HepG2 (cell line): ENCODE data around the gene PLOD2. TPM values are rescaled to one million over a fixed set of nuclear protein-coding genes. Genes with fewer than 3 reads are reported as not detected.

Source experiments
- ATAC-seq: fragments of 200-7000 bp; cut with Tn5 transposase; 3 replicates; pipeline ENCODE4 v1.9.1; 2020; ENCODE audit warnings: mild to moderate bottlenecking, moderate library complexity
- BruUV-seq: library from RNA; stranded (reverse); fragments of 400-500 nt; replicated peaks from 2 replicates; lab custom pipeline; 2021; lab: Mats Ljungman, UMichigan
- CTCF ChIA-PET: fragments of 300-600 bp; formaldehyde crosslinking; extraction: SDS; loops from one replicate; lab custom pipeline; 2021; ENCODE audit warnings: low total read pairs, inconsistent platforms, low intra/inter-chr PET ratio; lab: Yijun Ruan, JAX
- POLR2A ChIA-PET: fragments of 350-600 bp; sonication (Branson Sonifier 250); formaldehyde crosslinking; loops from one replicate; lab custom pipeline; 2020; ENCODE audit warnings: antibody characterized with exemption, inconsistent platforms; lab: Yijun Ruan, JAX
- DNase-seq: peaks from one replicate; pipeline ENCODE4 v3.0.0-alpha.2; 2015; ENCODE audit warnings: low spot score
- FAIRE-seq: peaks from 3 replicates; lab custom pipeline; 2011; peaks lifted over from hg19 to GRCh38; lab: Jason Lieb, UNC
- H2AFZ ChIP-seq: one replicate; pipeline ENCODE4 v1.6.1; 2011; ENCODE audit warnings: low read length, inconsistent platforms
- H3K27ac ChIP-seq: fragments of 300-600 bp; 3 replicates; pipeline ENCODE4 v1.8.0; 2011; ENCODE audit warnings: mixed run types, mild to moderate bottlenecking, mixed read lengths, low read length, inconsistent platforms; ENCODE audit not compliant: insufficient read depth; ENCODE audit errors: extremely low read length
- H3K27me3 ChIP-seq, 2 experiments: fragments of 200-600 bp in 1 of 2; 2 replicates in 1 of 2; 3 replicates in 1 of 2; pipeline versions ENCODE4 v1.6.0 to v1.8.0; 2011; ENCODE audit warnings: low read length in 2 of 2, mild to moderate bottlenecking in 2 of 2, moderate library complexity in 2 of 2, inconsistent platforms in 1 of 2; ENCODE audit not compliant: insufficient read depth in 2 of 2, control insufficient read depth in 1 of 2
- H3K36me3 ChIP-seq, 2 experiments: fragments of 200-600 bp in 1 of 2; replicated peaks in 1 of 2; 2 replicates in 1 of 2; 3 replicates in 1 of 2; pipeline versions ENCODE4 v1.5.1 to v1.8.0; 2011; ENCODE audit warnings: low read length in 2 of 2, inconsistent platforms in 1 of 2; ENCODE audit not compliant: insufficient read depth in 2 of 2, control insufficient read depth in 1 of 2
- H3K4me1 ChIP-seq: 2 replicates; pipeline ENCODE4 v1.5.1; 2012; ENCODE audit warnings: low read length, inconsistent platforms; ENCODE audit not compliant: insufficient read depth
- H3K4me2 ChIP-seq: 2 replicates; pipeline ENCODE4 v1.6.0; 2011; ENCODE audit warnings: low read depth, low read length, inconsistent platforms
- H3K4me3 ChIP-seq, 3 experiments: fragments of 200-600 bp in 1 of 3; sonication (generic), shearing (Covaris generic) in 1 of 3; replicated peaks in 1 of 3; 2 replicates each; pipeline ENCODE4 v1.5.1; 2011 to 2016; ENCODE audit warnings: low read length in 3 of 3, inconsistent platforms in 2 of 3, low read depth in 2 of 3, mild to moderate bottlenecking in 2 of 3, control low read depth in 1 of 3, mixed read lengths in 1 of 3; ENCODE audit not compliant: insufficient read depth in 1 of 3
- H3K79me2 ChIP-seq: one replicate; pipeline ENCODE4 v1.6.1; 2011; ENCODE audit warnings: low read length, inconsistent platforms; ENCODE audit not compliant: insufficient read depth
- H3K9ac ChIP-seq: 2 replicates; pipeline ENCODE4 v1.6.0; 2011; ENCODE audit warnings: mild to moderate bottlenecking, low read depth, low read length, inconsistent platforms; ENCODE audit not compliant: insufficient read depth
- H3K9me3 ChIP-seq: 2 replicates; pipeline ENCODE4 v1.5.1; 2012; ENCODE audit warnings: mild to moderate bottlenecking, low read length
- H4K20me1 ChIP-seq: 2 replicates; pipeline ENCODE4 v1.6.0; 2011; ENCODE audit warnings: inconsistent platforms, mild to moderate bottlenecking, low read length, moderate library complexity; ENCODE audit not compliant: insufficient read depth
- DNMT3B ChIP-seq: conservative IDR thresholded peaks from 2 replicates; pipeline ENCODE4 v1.6.1; 2016; ENCODE audit warnings: missing biosample characterization, control low read depth
- TBX2 ChIP-seq: sonication (generic); formaldehyde crosslinking; IDR thresholded peaks from 2 replicates; pipeline ENCODE4 v1.5.0; 2020; ENCODE audit warnings: missing genetic modification reagents, mild to moderate bottlenecking, borderline replicate concordance
- THYN1 ChIP-seq: sonication (generic); formaldehyde crosslinking; IDR thresholded peaks from 2 replicates; pipeline ENCODE4 v1.8.1; 2023; ENCODE audit warnings: low read depth, mild to moderate bottlenecking, moderate library complexity, missing genetic modification reagents, borderline replicate concordance
- WGBS: methylation state at CpG from one replicate; pipeline ENCODE4 v1.1.6; 2017; ENCODE audit warnings: low lambda C conversion rate; 5-methylcytosine and 5-hydroxymethylcytosine counted together
- in situ Hi-C: cut with HindIII; loops from 2 replicates; pipeline ENCODE4 v1.10.0; 2017; ENCODE audit warnings: low pct_unique_long_range_greater_than_20kb; ENCODE audit not compliant: extremely low pct_ligation_motif_present
- intact Hi-C: fragments of 100-400 bp; cut with micrococcal nuclease; formaldehyde crosslinking; loops from one replicate; pipeline ENCODE4 v1.10.0; 2022; ENCODE audit not compliant: unreplicated experiment
- polyA plus RNA-seq, 8 experiments: library from polyadenylated mRNA; depleted of rRNA in 3 of 8; stranded (reverse) in 7 of 8; unstranded in 1 of 8; fragments of >200 nt; fragmentation: Illumina TruSeq in 4 of 8; extraction: Trizol in 4 of 8; gene quantifications; 2 replicates each; pipeline versions ENCODE4 v1.2.1 to v1.2.3, GENCODE V29; 2011 to 2016; ENCODE audit warnings: low read depth in 4 of 8, missing spikeins in 1 of 8, mixed read lengths in 1 of 8; ENCODE audit not compliant: insufficient read depth in 1 of 8
- total RNA-seq, 5 experiments: library from RNA; depleted of rRNA; stranded (reverse); fragments of >200 nt; fragmentation: Illumina TruSeq; extraction: Trizol; gene quantifications; 2 replicates each; pipeline ENCODE4 v1.2.3, GENCODE V29; 2016; ENCODE audit warnings: low read depth in 1 of 5
- TF ChIP-seq, protein P1 (sequence below): sonication (generic); formaldehyde crosslinking; IDR thresholded peaks from 2 replicates; pipeline ENCODE4 v1.4.0; 2020; ENCODE audit warnings: mild to moderate bottlenecking, missing genetic modification reagents
- TF ChIP-seq, protein P2 (sequence below): sonication (generic); formaldehyde crosslinking; IDR thresholded peaks from 2 replicates; pipeline ENCODE4 v1.9.0; 2021; ENCODE audit warnings: missing genetic modification reagents, mild to moderate bottlenecking, borderline replicate concordance
- TF ChIP-seq, protein P3 (sequence below): sonication (generic); formaldehyde crosslinking; conservative IDR thresholded peaks from 2 replicates; pipeline ENCODE4 v1.8.0; 2022; ENCODE audit warnings: missing genetic modification reagents

PLOD2 gene
- total and polyA plus RNA-seq, 2 of the 13 experiments (the other 11 are each of a cell fraction or from before 2014, with no cell fraction given) = 107 to 161 TPM

DNA sequence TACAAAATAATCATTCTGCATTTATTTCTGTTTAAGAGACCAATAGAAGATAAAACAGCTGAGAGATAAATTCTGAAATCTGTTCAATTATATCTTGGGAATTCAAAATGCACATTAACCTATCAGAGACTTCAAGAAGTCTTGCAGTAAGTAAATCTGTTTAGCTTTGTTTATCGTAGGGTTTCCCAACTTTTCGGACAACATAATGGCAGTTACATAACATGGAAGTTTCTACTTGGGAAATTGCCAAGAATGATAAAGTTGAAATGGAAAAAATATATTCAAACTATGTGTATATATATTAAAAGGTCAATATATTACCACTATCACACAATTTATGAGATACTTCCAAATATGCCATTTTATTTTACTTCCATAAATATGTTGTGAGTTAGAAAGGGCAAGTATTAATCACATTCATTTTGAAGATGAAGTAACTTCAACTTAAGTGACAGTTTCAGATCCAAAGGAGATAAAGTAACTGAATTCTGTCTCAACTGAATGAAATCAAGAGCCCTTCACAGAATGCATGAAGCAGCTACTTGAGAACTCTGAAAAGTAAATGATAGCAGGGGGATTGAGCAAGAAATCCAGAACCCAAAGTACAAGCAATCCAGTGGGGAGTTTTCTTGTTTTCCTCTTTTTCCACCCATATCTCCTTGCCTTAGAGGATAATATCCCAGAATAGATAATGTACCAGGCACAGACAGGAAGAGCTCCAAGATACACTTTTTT lies 108.8 kb downstream of the PLOD2 start:
- H3K27ac ChIP-seq = no peak overlapping the region
- 97% methylated on average over 2 of the region's 2 CpGs for WGBS
- intact Hi-C loops = no loop called here
- POLR2A ChIA-PET = no interaction called here
- no peaks in the 10 kb centered on the region for H3K36me3 ChIP-seq
- H3K9me3 ChIP-seq = no peaks in the 10 kb centered on the region
- in situ Hi-C loops = no loop called here
- no peak overlapping the region for H3K4me2 ChIP-seq
- no TSS peak for BruUV-seq
- CTCF ChIA-PET = no interaction called here
- H3K4me3 ChIP-seq = no peak overlapping the region
- TF ChIP-seq THYN1 (CRISPR knock-in tag) (no peak), TBX2 (CRISPR knock-in tag) (no peak), DNMT3B (CRISPR knock-in tag) (no peak)
- TF ChIP-seq, protein P1, sequence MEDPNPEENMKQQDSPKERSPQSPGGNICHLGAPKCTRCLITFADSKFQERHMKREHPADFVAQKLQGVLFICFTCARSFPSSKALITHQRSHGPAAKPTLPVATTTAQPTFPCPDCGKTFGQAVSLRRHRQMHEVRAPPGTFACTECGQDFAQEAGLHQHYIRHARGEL (CRISPR knock-in tag) = no peak
- TF ChIP-seq, protein P2, sequence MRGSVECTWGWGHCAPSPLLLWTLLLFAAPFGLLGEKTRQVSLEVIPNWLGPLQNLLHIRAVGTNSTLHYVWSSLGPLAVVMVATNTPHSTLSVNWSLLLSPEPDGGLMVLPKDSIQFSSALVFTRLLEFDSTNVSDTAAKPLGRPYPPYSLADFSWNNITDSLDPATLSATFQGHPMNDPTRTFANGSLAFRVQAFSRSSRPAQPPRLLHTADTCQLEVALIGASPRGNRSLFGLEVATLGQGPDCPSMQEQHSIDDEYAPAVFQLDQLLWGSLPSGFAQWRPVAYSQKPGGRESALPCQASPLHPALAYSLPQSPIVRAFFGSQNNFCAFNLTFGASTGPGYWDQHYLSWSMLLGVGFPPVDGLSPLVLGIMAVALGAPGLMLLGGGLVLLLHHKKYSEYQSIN (CRISPR knock-in tag) = no peak
- TF ChIP-seq, protein P3, sequence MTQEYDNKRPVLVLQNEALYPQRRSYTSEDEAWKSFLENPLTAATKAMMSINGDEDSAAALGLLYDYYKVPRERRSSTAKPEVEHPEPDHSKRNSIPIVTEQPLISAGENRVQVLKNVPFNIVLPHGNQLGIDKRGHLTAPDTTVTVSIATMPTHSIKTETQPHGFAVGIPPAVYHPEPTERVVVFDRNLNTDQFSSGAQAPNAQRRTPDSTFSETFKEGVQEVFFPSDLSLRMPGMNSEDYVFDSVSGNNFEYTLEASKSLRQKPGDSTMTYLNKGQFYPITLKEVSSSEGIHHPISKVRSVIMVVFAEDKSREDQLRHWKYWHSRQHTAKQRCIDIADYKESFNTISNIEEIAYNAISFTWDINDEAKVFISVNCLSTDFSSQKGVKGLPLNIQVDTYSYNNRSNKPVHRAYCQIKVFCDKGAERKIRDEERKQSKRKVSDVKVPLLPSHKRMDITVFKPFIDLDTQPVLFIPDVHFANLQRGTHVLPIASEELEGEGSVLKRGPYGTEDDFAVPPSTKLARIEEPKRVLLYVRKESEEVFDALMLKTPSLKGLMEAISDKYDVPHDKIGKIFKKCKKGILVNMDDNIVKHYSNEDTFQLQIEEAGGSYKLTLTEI (CRISPR knock-in tag) = no peak
- TF ChIP-seq, all 625 proteins: peak for 0
- Histone ChIP-seq H4K20me1 (no peaks in the 10 kb centered on the region), H3K4me1 (no peaks in the 10 kb centered on the region), H3K9ac (no peak overlapping the region), H3K79me2 (no peaks in the 10 kb centered on the region), H2AFZ (no peak overlapping the region), H3K27me3 (no peaks in the 10 kb centered on the region)
- DNase-seq (no peak), ATAC-seq (no peak), FAIRE-seq (no peak)
